ENCODE measurements around the gene ATAT1.

ATAT1 gene

DNA sequence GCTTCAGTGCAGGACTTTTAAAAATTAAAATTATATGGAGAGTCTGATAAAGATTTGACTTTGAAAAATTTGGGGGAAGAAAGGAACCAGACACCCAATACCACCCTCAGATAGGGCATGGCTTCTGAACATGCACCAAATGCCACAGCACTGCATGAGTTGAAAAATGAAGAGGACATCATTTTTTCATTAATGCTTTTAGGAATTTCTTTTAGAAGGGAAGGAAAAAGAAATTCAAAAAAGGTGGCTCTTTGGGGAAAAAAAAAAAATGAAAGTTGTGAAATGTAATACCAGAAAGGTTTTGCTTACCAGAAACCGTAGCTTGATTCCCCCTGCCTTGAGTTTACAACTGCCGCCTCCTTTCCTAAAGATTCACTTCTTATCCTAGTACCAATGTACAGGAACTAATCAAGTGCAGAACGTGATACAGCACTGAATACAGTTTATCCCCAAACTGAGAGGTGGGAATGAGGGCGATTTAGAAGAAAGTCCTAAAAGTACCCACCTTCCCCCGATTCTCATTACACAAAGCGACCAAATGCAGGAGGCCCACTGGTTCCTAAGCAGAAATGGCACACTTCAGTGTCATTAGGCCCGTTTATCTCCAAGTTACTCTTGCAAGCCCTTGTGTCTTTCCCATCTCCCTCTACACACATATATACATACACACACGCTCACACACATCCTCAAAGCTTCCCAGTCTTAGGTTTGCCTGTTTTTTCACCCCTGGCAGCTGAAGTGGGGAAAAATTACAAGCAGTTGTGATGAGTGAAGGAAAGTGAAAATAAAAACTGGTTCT is 12.4 kb upstream of the ATAT1 start:
- no peak for DNase-seq

DNA sequence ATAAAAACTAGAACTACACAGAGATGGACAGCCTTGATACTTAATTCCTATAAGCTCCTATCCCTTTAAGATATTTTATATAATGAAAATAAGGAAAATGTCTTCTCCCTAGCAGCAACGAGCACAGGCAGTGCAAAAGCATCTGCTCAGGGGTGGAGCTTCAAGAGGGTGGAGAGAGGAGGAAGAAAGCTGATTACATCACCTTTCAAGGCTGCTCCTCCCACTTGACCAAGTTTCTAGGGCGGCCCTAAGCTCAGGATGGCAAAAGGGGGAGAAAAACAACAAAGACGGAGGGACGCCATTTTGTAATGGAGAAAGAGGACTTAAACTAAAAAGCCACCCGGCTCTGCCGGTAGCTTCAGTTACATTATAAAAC is 11.8 kb upstream of the ATAT1 start:
- peak; percentile 77 for DNase-seq

DNA sequence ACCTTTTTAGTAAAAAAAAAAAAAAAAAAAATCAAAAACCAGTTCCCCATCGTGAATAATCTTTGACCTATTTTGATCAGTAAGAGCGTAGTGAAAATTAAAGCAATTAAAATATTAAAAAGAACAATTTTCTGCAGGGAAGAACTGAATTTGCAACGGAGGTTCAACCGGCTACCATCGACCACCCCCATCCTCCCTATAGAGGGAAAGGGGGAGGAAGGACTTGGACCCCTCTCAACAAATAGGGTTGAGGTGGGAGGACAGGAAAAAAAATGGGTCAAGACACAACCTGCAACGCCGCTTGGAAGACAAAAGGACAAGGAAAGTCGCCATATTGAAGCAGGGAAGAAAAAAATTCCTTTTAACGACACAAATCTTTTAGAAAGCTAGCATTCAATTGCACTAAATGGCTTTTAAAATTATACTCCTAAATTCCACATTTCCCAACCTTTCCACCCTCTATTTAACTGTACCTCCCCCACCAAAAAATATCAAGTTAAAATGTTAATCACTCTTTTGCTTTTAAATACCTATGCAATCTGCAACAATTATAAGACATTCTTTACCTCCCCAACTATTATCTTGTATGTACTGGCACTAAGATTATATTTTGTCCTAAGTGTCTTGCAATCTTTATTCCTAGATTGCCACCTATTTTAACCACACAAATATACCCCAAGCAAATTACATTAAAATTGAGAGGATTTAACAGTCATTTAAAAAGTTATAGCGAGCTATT is 11.3 kb upstream of the ATAT1 start:
- no peak for DNase-seq

DNA sequence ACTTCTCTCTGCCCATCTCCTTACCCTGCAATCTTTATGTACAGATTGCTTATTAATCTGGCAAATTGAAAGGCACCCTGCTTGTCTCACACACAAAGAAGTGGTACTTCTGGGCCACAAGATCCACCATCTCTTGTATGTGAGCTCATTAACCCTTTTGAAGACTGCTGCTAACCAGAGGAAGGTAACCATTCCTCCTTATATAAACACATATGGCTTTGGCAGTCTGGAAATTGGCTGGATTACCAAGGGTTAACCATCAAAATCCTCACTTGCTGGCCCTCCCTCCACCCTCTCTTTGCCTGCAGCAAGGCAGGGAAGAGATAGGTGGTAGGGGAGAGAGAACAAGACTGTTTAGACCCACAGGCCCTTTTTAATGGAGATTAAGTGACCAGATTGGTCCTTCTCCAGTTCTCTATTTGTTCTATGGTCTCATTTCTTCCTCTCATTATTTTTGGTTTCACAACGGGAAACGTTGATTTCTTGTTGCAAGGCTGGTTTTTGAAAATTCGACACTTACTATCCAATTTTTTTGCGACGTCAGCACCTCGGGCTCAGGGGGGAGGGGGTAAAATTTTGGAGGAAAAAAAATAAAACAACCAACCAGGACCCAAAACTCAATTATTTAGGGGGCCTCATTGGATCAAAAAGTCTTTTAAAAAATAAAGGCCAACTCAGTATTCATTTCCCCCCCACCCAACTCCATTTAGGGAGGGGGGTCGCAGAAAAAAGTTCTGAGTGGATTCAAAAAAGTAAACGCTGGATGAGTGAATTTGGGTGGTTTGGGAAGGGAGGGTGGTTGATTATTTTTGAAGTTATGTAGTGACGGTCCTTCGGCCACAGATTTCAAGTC is 10.5 kb upstream of the ATAT1 start:
- DNase-seq: no peak

DNA sequence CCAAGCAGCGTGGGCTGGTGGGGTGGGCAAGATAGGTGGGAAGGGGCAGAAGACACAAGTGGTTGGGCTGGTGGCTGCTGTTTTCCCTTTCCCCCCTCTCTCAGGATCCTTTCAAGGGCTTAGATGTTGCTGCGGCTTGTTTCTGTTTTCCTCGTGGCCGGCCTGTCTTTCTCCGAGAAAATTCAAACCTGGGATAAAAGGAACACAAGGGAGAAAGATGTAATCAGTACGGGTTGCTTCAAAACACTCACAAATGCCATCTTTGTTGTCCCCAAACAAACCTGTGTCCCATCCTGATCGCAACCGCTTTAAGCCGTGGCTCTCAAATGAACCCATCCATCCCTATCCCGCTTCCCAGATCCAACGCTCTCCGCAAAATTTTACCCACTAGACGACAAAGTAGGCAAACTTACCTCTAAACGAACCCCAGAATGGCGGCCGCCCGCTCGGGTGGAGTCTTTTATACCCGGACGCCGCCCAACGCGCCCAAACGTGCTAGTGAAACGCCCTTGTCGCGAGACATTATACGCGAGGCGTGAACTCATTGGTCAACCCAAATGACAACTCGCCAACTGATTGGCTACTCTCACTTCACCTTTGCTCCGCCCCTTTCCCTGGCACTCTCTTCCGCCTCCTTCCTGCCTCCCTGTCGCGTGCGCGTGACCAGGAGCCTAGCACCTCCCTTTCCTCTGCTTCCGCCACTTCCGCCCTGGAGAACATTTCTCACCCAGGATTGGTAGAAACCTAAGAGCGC is 9.7 kb upstream of the ATAT1 start, which contains the start of gene PPP1R10:
Gene PPP1R10 (minus strand): TSS at position 433 of the 754 bp plus-strand sequence. CDS start 7,299 bp downstream, outside the sequence.
- DNase-seq: peak; percentile 96

DNA sequence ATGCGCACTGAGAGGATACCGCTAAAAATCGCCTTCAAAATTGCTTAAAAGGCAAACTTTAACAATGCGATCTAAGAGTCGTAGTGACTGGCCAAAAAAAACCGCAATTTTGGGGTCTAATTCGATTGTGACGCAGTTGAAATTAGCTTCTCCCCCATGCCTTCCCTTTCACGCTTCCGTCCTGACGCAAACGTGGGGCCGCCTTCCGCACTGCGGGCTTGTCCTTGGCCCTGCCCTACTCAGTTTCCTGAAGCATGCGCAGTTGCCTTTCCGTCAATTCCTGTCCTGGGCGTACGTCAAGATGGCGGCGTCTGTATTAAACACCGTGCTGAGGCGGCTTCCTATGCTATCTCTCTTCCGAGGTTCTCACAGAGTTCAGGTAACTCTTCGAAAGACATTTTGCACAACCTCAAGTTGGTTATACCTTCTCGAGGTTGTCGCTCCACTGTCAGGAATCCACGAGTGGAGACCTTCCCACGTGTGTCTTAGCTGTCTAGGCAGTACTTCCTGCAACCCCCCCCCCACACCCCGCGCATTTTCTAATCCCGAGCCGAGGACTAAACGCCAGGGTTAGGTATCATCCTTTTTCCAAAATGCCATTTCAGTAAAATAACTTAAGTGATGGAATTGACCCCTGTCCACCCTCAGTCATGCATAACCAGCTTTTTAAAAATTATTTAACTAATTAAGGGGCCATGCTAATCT is 9.0 kb upstream of the ATAT1 start, which contains the start of gene MRPS18B:
Gene MRPS18B (plus strand): TSS at position 276 of the 705 bp plus-strand sequence. CDS start 26 bp downstream, at position 302.
- DNase-seq: peak; percentile 96

DNA sequence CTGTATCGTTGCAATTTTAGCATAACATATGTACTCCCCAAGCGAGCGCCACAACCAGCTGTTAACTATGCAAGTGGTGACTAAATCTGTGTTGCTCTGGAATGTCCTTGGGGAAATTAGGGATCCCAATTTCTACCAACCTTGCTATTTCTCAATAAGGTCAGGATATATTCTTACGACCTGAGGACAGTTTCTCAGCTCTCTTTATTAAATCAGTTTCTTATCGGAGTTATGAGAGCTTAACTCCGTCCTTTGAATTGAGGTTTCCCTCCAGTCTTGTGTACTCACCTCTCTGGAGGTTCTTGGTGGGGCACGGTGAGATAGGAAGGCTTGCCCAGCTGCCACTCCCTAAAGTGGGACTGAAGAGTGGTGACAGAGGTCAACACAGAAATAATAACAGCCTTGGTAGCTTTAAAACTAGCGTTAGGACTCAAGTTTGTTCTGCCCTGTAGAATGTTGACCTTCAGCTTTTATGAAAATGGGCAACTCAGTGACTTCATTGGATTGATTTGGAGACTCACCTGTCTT is 8.3 kb upstream of the ATAT1 start:
- no peak for DNase-seq

DNA sequence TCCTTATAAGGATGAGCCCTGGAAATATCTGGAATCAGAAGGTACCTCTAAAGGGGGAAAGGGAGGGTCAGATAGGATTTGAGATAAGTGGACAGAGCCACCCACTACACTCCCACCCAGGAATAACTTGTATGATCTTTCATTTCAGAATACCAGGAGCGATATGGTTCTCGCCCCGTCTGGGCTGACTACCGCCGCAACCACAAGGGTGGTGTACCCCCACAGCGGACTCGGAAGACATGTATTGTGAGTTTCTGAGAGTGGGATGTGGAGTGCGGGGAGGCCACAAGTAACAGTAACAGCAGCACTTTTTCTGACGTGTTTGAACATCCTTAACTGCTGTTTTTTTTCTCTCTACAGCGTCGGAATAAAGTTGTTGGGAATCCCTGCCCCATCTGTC is 7.1 kb upstream of the ATAT1 start:
- DNase-seq: no peak

DNA sequence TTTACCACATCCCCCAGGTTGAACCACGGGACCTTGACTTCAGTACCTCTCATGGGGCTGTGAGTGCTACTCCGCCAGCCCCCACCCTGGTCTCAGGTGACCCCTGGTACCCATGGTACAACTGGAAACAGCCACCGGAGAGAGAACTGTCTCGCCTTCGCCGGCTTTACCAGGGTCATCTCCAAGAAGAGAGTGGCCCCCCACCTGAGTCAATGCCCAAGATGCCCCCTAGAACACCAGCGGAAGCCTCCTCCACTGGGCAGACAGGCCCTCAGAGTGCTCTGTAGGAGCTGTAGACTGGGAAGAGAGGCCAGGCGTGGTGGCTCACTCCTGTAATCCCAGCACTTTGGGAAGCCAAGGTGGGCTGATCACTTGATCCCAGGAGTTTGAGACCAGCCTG is 1.2 kb upstream of the ATAT1 start:
- DNase-seq: no peak

DNA sequence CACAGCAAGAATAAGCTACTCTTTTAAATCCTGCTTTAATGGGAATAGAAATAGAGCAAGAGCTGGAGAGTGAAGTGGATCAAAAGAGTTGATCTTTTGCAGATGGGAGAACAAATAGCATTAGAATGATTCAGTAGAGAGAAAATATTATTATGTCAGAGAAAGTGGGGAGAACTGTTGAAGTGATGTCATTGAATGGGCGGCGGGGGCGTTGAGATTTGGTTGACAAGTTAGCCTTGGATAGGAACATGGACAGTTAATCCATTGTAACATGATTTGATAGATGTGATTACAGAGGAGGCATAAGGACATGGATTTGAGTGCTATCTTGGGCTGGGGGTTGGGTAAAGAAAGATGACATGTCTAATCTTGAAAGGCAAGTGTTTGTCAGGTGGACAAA is 9.2 kb downstream of the ATAT1 start:
- DNase-seq: no peak

DNA sequence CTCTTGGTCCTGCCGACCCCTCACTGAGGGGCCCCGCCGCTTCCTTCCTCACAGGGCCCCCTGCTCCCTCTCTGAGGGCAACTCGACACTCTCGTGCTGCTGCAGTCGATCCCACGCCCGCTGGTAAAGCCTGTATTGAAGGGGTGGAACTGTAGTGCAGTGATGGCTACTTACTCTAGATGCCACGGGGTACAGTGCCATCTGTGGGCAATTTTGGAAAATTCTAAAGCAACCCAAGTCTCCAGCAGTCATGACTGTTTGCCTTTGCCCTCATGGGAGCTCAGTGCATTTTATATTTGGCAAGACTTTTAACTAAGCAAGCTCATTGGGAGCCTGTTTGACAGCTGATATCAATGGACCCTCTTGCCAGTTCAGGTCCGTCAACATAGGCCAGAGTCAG is 13.8 kb downstream of the ATAT1 start:
- DNase-seq: no peak

DNA sequence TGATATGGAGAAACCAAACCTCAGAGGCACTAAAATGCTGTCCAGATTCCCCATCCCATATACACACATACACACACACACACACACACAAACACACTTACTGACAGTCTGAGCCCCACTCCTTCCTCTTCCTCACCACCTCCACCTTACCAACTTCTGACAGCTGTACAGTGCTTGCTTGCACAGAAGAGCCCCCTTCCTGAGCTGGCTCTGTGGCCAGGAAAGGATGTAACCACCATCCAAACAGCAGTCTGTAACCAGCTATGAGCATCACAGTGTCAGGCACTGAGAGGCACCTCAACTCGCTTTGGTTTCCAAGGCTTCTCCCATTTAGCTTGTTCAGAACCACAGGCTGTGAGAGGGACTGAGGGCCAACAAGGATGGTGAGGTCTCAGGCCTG is 14.4 kb downstream of the ATAT1 start:
- DNase-seq: no peak

DNA sequence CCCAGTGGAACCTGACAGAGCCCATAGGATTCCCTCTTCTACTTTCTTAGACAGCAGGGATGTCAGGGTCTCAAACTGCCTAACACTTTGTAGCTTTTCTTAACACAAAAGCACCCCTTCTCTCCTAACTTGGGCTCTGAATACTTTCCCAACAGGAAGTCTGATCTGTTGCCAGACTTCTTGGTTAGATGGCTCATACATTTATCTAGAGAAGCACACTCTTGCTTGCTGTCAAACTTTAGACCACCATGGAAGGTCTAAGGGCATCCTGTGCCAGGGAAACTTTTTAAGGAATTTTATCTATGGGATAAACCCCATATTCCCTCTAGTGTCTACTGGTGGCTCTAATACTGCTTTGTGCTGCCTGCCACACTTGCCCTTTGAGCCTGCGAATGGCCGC is 17.0 kb downstream of the ATAT1 start:
- DNase-seq: no peak

DNA sequence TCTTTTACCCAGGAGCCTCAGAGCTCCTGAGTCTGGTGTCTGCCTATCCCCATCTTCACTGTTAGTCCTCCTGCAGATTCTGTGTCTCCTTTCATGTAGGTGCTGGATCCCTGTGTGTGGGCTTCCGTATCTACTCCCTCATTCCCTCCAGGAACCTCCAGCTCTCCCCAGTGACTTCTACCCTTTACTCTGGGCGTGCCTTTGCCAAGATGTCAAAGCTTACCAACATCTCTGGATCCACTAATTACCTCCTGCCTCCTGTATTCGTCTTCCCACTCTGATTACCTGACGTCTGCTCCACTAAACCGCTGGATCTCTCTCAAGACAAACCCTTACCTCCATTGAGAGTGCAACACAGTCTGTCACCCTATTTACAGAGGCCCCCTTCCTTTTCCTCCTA is 18.1 kb downstream of the ATAT1 start:
- no peak for DNase-seq

DNA sequence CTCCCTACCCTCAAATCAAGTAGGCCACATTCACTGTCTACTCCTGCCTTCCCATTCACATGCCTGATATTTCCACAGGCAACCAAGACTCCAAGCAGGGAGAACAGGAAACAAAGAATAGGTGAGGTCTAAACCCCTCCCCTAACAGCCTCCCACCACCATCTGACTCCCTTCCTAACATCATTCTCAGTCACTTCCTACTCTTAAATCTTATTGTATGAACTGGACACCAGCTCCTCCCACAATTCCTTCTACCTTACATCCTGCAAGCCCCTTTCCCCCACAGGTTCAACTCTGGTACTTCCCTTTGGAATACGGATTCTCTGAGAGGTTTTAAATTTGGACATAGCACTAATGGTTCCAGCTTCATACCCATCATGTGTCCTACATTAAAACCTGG is 19.3 kb downstream of the ATAT1 start:
- DNase-seq: no peak

DNA sequence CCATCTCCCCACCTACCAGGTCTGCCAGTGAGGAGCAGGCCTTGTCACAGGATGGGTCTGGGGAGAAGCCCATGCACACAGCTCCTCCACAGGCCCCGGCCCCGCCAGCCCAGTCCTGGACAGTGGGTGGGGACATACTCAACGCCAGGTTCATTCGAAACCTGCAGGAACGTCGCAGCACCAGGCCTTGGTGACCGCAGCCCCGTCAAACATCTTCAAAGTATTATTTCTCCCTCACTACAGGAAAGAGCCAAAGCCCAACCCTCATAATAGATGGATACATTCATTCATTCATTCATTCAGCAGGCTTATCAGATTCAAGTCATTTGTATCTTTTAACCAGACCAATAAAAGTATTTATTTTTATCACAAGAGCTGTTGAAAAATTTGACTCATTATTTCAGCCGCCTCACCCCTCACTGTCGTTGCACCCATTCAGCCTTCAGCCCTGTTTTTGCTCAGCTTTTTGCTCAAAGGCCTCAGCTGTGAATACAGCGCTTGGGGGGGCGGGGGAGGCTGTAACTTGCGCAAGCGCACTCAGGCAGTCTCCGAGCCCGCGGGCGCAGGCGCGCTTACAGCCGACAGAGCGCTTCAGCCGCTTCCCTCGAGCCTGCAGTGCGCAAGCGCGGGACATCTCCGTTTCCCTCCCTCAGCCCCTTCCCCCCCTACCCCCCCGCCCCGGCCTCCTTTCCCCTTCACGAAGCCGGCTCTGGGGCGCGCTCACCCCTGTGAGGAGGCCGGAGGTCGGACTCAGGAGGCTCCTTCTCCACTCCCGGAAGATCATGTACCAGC is 20.0 kb downstream of the ATAT1 start, which contains the start of gene C6orf136:
Gene C6orf136 (plus strand): TSS at position 684 of the 792 bp plus-strand sequence. CDS start 99 bp downstream, at position 783.
- peak; percentile 92 for DNase-seq

DNA sequence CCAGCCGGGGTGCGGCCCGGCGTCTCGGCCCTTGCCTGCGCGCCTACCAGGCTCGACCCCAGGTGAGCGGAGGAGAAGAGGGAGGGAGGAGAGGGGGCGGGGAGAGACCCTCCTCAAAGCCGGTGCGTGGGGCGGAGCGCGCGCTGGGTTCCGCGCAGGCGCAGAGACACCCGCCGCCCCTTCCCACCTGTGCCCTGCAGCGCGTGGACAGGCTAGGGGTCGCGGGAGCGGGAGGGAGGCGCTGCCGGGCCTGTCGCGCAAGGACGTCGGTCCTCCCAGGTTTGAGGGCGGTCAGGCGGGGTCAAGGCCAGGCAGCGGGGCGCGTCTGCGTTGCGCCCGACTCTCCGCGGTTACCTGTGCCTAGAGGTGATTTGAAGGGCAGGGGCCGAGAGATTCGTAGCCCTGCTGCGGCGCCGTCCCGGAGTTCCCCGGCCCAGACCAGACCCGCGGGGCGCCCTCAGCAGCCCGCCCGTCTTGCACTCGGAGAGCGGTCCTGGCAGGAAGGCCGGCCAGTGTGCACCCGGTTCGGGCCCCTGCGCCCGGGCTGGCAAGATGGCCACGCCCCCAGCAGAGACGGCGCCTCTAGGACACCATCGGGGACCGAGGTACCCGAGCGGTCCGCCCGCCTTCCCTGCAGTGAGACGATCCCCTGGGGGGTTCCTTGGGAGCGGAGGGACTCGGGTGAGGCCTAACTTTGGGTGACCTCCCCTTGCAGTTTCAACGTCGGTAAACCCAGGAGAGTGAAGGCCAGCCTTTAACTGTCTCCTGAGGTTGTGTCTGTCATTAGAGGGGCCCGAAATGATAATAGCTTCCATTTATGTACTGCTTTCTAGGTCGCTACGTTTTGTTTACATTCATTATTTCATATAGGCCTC is 20.8 kb downstream of the ATAT1 start:
- peak; percentile 74 for DNase-seq

DNA sequence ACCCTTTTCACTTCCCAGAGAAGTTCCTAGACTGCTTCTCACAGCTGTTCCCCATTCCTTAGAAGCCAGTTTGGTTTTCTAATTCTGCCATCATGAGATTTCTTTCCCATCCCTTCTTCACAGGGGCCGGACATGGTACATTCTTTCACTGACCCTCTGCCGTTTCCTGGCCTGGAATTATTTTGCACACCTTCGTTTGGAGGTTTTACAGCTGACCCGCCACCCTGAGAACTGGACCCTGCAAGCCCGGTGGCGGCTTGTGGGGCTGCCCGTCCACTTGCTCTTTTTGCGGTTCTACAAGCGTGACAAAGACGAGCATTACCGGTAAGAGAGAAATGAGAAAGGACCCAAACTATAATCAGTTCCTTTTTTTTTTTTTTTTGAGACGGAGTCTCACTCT is 24.5 kb downstream of the ATAT1 start:
- no peak for DNase-seq
